H1 (cell line): ENCODE measurements around the gene OXCT2.

Source experiments
- CHD1 ChIP-seq: IDR thresholded peaks from 2 replicates; pipeline ENCODE4 v1.6.1; 2012; ENCODE audit warnings: low read depth, low read length, improper control_type of control experiment
- CTCF ChIP-seq, 3 experiments: IDR thresholded peaks; 1 replicate in 2 of 3; 2 replicates in 1 of 3; pipeline versions ENCODE4 v1.5.1 to v1.6.1; 2011; ENCODE audit warnings: low read length in 3 of 3, mild to moderate bottlenecking in 3 of 3, inconsistent platforms in 2 of 3, low read depth in 1 of 3, moderate library complexity in 1 of 3; ENCODE audit not compliant: insufficient read depth in 1 of 3; ENCODE audit errors: control extremely low read depth in 1 of 3
- POLR2A ChIP-seq, 2 experiments: IDR thresholded peaks; 1 replicate in 1 of 2; 2 replicates in 1 of 2; pipeline ENCODE4 v1.6.1; 2011; ENCODE audit warnings: low read depth in 2 of 2, low read length in 2 of 2, mild to moderate bottlenecking in 2 of 2; ENCODE audit errors: control extremely low read depth in 1 of 2
- RAD21 ChIP-seq, 2 experiments: IDR thresholded peaks in 1 of 2; conservative IDR thresholded peaks in 1 of 2; 2 replicates each; pipeline ENCODE4 v1.6.1; 2011; ENCODE audit warnings: low read depth in 2 of 2, low read length in 2 of 2, improper control_type of control experiment in 1 of 2, inconsistent platforms in 1 of 2, mild to moderate bottlenecking in 1 of 2, moderate library complexity in 1 of 2
- TAF1 ChIP-seq: IDR thresholded peaks from 2 replicates; pipeline ENCODE4 v1.6.1; 2011; ENCODE audit warnings: mild to moderate bottlenecking, low read depth, low read length

DNA sequence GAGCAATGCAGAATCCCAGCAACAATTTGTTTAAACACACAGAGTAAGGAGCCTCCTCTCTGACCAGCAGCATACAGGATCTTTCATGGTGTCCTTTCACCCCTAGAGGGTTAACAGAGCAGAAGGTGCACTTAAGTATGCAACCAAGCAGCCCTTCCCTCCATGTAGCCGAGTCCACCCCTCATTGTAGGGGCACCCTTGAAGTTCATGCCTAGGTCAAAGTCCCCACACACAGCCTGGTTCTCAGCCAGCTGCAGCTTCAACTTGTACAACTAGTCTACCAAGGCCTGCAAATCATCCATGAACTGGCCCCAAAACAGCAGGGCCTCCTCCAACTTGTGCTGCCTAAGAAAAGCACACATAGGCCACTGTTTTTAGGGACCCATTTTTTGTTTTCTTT lies 24.5 kb upstream of the OXCT2 start:
- TF ChIP-seq TAF1 = no peak
- TF ChIP-seq CTCF (IDR thresholded peaks at IDR 0.05; ENCODE audit: control extremely low read depth in 1 of 3, insufficient read depth in 1 of 3, low read depth in 1 of 3, low read length in 3 of 3) = no peak
- no peak for TF ChIP-seq CHD1
- TF ChIP-seq RAD21 (IDR thresholded peaks at IDR 0.05 in 1 of 2, conservative IDR thresholded peaks at IDR 0.05 in 1 of 2; ENCODE audit: low read depth in 2 of 2, low read length in 2 of 2) = no peak
- TF ChIP-seq POLR2A (IDR thresholded peaks at IDR 0.05; ENCODE audit: control extremely low read depth in 1 of 2, low read depth in 2 of 2, low read length in 2 of 2) = no peak
